Caco-2 (cell line): Measurements from ENCODE around the gene NT5C. TPM values are rescaled to one million over a fixed set of nuclear protein-coding genes. Genes with fewer than 3 reads are reported as not detected.

Source experiments
- BruUV-seq: library from RNA; stranded (reverse); fragments of 400-500 nt; replicated peaks from 2 replicates; lab custom pipeline; 2021; lab: Mats Ljungman, UMichigan
- CTCF ChIA-PET: fragments of 300-600 bp; sonication (Branson Sonifier 250); formaldehyde crosslinking; loops from one replicate; lab custom pipeline; 2022; ENCODE audit warnings: antibody characterized with exemption; lab: Charles Lee
- POLR2A ChIA-PET: fragments of 300-600 bp; sonication (Branson Sonifier 250); formaldehyde crosslinking; loops from one replicate; lab custom pipeline; 2022; ENCODE audit warnings: antibody characterized with exemption; lab: Charles Lee
- DNase-seq, 2 experiments: peaks; one replicate each; pipeline versions ENCODE4 v3.0.0 to v3.0.0-alpha.2; 2020 to 2022
- H3K27me3 ChIP-seq: replicated peaks from 2 replicates; pipeline ENCODE4 v1.6.0; 2011; ENCODE audit warnings: low read length; ENCODE audit not compliant: control insufficient read depth, insufficient read depth
- H3K36me3 ChIP-seq: 2 replicates; pipeline ENCODE4 v1.5.1; 2011; ENCODE audit warnings: low read length; ENCODE audit not compliant: control insufficient read depth, insufficient read depth
- H3K4me1 ChIP-seq: fragments of 250-450 bp; sonication (Bioruptor Pico); 2 replicates; pipeline ENCODE4 v1.5.1; 2020; ENCODE audit warnings: mild to moderate bottlenecking
- H3K4me3 ChIP-seq: 2 replicates; pipeline ENCODE4 v1.5.1; 2011; ENCODE audit warnings: low read depth, mild to moderate bottlenecking, control low read depth, low read length
- H3K9me3 ChIP-seq: fragments of 250-450 bp; sonication (Bioruptor Pico); 2 replicates; pipeline ENCODE4 v1.5.1; 2020; ENCODE audit warnings: mild to moderate bottlenecking, moderate library complexity
- H3K27ac Mint-ChIP-seq: one replicate; pipeline ENCODE4 v1.8.0; 2022; ENCODE audit warnings: mixed read lengths; ENCODE audit not compliant: unreplicated experiment
- H3K27me3 Mint-ChIP-seq: one replicate; pipeline ENCODE4 v1.8.0; 2022; ENCODE audit warnings: mixed read lengths; ENCODE audit not compliant: insufficient read depth, unreplicated experiment
- H3K36me3 Mint-ChIP-seq: one replicate; pipeline ENCODE4 v1.8.0; 2022; ENCODE audit warnings: mild to moderate bottlenecking, mixed read lengths; ENCODE audit not compliant: insufficient read depth, unreplicated experiment
- H3K4me1 Mint-ChIP-seq: one replicate; pipeline ENCODE4 v1.8.0; 2022; ENCODE audit warnings: low read depth, mixed read lengths; ENCODE audit not compliant: unreplicated experiment
- H3K4me3 Mint-ChIP-seq: one replicate; pipeline ENCODE4 v1.8.0; 2022; ENCODE audit warnings: mild to moderate bottlenecking, moderate library complexity, mixed read lengths; ENCODE audit not compliant: unreplicated experiment
- H3K9me3 Mint-ChIP-seq: one replicate; pipeline ENCODE4 v1.8.0; 2022; ENCODE audit warnings: mixed read lengths; ENCODE audit not compliant: unreplicated experiment
- intact Hi-C: fragments of 100-400 bp; cut with micrococcal nuclease; formaldehyde crosslinking; loops from one replicate; pipeline ENCODE4 v1.10.0; 2022; ENCODE audit not compliant: unreplicated experiment
- total RNA-seq: library from RNA; stranded (reverse); gene quantifications from 2 replicates; pipeline ENCODE4 v1.2.3, GENCODE V29; 2022
- TF ChIP-seq, protein P1 (sequence below), 2 experiments: fragments of 200-600 bp in 1 of 2; IDR thresholded peaks; 1 replicate in 1 of 2; 2 replicates in 1 of 2; pipeline versions ENCODE4 v1.5.1 to v1.8.0; 2011 to 2022; ENCODE audit warnings: antibody characterized with exemption in 1 of 2, control low read depth in 1 of 2, inconsistent platforms in 1 of 2, low read depth in 1 of 2, low read length in 1 of 2, mild to moderate bottlenecking in 1 of 2, moderate library complexity in 1 of 2; ENCODE audit not compliant: insufficient read depth in 1 of 2, severe bottlenecking in 1 of 2, unreplicated experiment in 1 of 2

NT5C gene
- total RNA-seq, 1 experiment from 2014 or later: 68.4 TPM

- peaks cover 18% of the 10 kb centered on the region for H3K4me1 Mint-ChIP-seq
Observed at GRCh38 chr17:75115555-75115954, 16.0 kb downstream of the NT5C start.

GRCh38 chr17:75114552-75115314 is 16.8 kb downstream of the NT5C start:
- H3K27me3 ChIP-seq: no peaks in the 10 kb centered on the region
- peaks cover 22% of the 10 kb centered on the region for H3K4me1 Mint-ChIP-seq
- H3K36me3 Mint-ChIP-seq: peaks cover 43% of the 10 kb centered on the region
- TF ChIP-seq, protein P1, sequence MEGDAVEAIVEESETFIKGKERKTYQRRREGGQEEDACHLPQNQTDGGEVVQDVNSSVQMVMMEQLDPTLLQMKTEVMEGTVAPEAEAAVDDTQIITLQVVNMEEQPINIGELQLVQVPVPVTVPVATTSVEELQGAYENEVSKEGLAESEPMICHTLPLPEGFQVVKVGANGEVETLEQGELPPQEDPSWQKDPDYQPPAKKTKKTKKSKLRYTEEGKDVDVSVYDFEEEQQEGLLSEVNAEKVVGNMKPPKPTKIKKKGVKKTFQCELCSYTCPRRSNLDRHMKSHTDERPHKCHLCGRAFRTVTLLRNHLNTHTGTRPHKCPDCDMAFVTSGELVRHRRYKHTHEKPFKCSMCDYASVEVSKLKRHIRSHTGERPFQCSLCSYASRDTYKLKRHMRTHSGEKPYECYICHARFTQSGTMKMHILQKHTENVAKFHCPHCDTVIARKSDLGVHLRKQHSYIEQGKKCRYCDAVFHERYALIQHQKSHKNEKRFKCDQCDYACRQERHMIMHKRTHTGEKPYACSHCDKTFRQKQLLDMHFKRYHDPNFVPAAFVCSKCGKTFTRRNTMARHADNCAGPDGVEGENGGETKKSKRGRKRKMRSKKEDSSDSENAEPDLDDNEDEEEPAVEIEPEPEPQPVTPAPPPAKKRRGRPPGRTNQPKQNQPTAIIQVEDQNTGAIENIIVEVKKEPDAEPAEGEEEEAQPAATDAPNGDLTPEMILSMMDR (IDR thresholded peaks at IDR 0.05; ENCODE audit: insufficient read depth in 1 of 2, low read depth in 1 of 2, low read length in 1 of 2, severe bottlenecking in 1 of 2, unreplicated experiment in 1 of 2): no peak
- BruUV-seq: no TSS peak
- CTCF ChIA-PET: interaction anchor here (0.6 to 2.5 kb wide), 30 partner anchors 9 to 157 kb away, joined by 3 to 58 read pairs (median 6); partner anchors contain the start of genes JPT1, MIF4GD, NT5C and NUP85
- DNase-seq: no peak
- no peaks in the 10 kb centered on the region for H3K27me3 Mint-ChIP-seq
- intact Hi-C loops: loop anchor here (1.0 kb wide), 4 partner anchors 17 to 124 kb away; partner anchors contain the start of gene NT5C
- H3K4me3 Mint-ChIP-seq: no peak overlapping the region
- peak overlapping the region; percentile 74 for H3K27ac Mint-ChIP-seq
- H3K9me3 ChIP-seq: no peaks in the 10 kb centered on the region
- POLR2A ChIA-PET: interaction anchor here (0.6 kb wide), 1 partner anchor 36 kb away, joined by 3 read pairs; no protein-coding TSS in a partner anchor
- no peaks in the 10 kb centered on the region for H3K9me3 Mint-ChIP-seq
- H3K4me3 ChIP-seq: no peak overlapping the region
- H3K4me1 ChIP-seq: peaks cover 8% of the 10 kb centered on the region
- no peaks in the 10 kb centered on the region for H3K36me3 ChIP-seq

More at GRCh38 chr17:75115555-75115954, 16.0 kb downstream of the NT5C start:
- H3K4me3 Mint-ChIP-seq: no peak overlapping the region
- ChIA-PET CTCF (interaction anchor here (0.6 to 2.5 kb wide), 5 partner anchors 8 to 93 kb away, joined by 3 to 58 read pairs (median 4); no protein-coding TSS in a partner anchor), POLR2A (no interaction called here)
- intact Hi-C loops: no loop called here
- H3K27me3 ChIP-seq: no peaks in the 10 kb centered on the region
- peaks cover 8% of the 10 kb centered on the region for H3K4me1 ChIP-seq
- TF ChIP-seq, protein P1 (IDR thresholded peaks at IDR 0.05; ENCODE audit: insufficient read depth in 1 of 2, low read depth in 1 of 2, low read length in 1 of 2, severe bottlenecking in 1 of 2, unreplicated experiment in 1 of 2): no peak
- no TSS peak for BruUV-seq
- H3K9me3 Mint-ChIP-seq: no peaks in the 10 kb centered on the region
- H3K27ac Mint-ChIP-seq: no peak overlapping the region
- H3K4me3 ChIP-seq: no peak overlapping the region
- peaks cover 48% of the 10 kb centered on the region for H3K36me3 Mint-ChIP-seq
- no peak for DNase-seq
- no peaks in the 10 kb centered on the region for H3K36me3 ChIP-seq
- H3K27me3 Mint-ChIP-seq: no peaks in the 10 kb centered on the region
- H3K9me3 ChIP-seq: no peaks in the 10 kb centered on the region

GRCh38 chr17:75113798-75114551 is 17.6 kb downstream of the NT5C start:
- intact Hi-C loops: loop anchor here (1.0 kb wide), 4 partner anchors 17 to 124 kb away; partner anchors contain the start of gene NT5C
- BruUV-seq: no TSS peak

More at GRCh38 chr17:75113798-75114551, 17.6 kb downstream of the NT5C start:
- TF ChIP-seq, protein P1 (IDR thresholded peaks at IDR 0.05; ENCODE audit: insufficient read depth in 1 of 2, low read depth in 1 of 2, low read length in 1 of 2, severe bottlenecking in 1 of 2, unreplicated experiment in 1 of 2): peak; percentile 94 to 97
- Histone ChIP-seq H3K4me1 (peaks cover 8% of the 10 kb centered on the region), H3K4me3 (no peak overlapping the region), H3K9me3 (no peaks in the 10 kb centered on the region), H3K36me3 (no peaks in the 10 kb centered on the region), H3K27me3 (no peaks in the 10 kb centered on the region)
- Mint-ChIP-seq H3K4me3 (peak overlapping the region; percentile 32), H3K27me3 (no peaks in the 10 kb centered on the region), H3K4me1 (peaks cover 22% of the 10 kb centered on the region), H3K9me3 (no peaks in the 10 kb centered on the region), H3K36me3 (peaks cover 45% of the 10 kb centered on the region), H3K27ac (peak overlapping the region; percentile 74)
- ChIA-PET CTCF (interaction anchor here (0.5 to 2.5 kb wide), 36 partner anchors 9 to 291 kb away, joined by 3 to 58 read pairs (median 5); partner anchors contain the start of genes GRB2, JPT1, MIF4GD and NT5C), POLR2A (interaction anchor here (0.5 to 1.2 kb wide), 3 partner anchors 36 to 54 kb away, joined by 3 read pairs; no protein-coding TSS in a partner anchor)
- DNase-seq: peak; percentile 88 to 91
